ENCODE measurements around the gene DPH5. TPM values are rescaled to one million over a fixed set of nuclear protein-coding genes. Genes with fewer than 3 reads are reported as not detected.

Gene DPH5
- total RNA-seq, 6 experiments from 2014 or later: 10.9 to 21.4 (median 16.8) TPM

DNA sequence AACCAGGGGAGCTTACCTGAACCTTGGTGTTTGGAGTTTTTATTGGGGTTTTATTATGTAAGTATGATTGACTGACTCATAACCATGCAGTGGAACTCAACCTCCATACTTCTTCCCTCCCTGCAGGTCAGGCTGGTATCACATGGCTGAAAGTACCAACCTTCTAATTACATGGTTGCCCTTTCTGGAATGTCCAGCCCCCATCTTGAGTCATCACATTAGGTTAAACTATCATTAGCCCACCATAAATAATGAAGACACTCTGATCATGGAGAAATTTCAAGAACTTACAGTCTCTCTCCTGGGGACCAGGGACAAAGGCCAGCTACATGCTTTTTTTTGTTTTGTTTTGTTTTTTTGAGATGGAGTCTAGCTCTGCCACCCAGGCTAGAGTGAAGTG is 19.2 kb upstream of the DPH5 start:
- H3K27ac ChIP-seq: no peak overlapping the region
- no peaks in the 10 kb centered on the region for H3K36me3 ChIP-seq
- ATAC-seq: no peak
- TF ChIP-seq, protein P1, sequence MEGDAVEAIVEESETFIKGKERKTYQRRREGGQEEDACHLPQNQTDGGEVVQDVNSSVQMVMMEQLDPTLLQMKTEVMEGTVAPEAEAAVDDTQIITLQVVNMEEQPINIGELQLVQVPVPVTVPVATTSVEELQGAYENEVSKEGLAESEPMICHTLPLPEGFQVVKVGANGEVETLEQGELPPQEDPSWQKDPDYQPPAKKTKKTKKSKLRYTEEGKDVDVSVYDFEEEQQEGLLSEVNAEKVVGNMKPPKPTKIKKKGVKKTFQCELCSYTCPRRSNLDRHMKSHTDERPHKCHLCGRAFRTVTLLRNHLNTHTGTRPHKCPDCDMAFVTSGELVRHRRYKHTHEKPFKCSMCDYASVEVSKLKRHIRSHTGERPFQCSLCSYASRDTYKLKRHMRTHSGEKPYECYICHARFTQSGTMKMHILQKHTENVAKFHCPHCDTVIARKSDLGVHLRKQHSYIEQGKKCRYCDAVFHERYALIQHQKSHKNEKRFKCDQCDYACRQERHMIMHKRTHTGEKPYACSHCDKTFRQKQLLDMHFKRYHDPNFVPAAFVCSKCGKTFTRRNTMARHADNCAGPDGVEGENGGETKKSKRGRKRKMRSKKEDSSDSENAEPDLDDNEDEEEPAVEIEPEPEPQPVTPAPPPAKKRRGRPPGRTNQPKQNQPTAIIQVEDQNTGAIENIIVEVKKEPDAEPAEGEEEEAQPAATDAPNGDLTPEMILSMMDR (IDR thresholded peaks at IDR 0.05): no peak
- no peak for TF ChIP-seq POLR2A (IDR thresholded peaks at IDR 0.05)
- H3K4me3 ChIP-seq: no peak overlapping the region
- H3K27me3 ChIP-seq: no peaks in the 10 kb centered on the region
- DNase-seq: no peak
- H3K9me3 ChIP-seq: no peaks in the 10 kb centered on the region
- intact Hi-C loops (cut with DNase I): no loop called here
- no peaks in the 10 kb centered on the region for H3K4me1 ChIP-seq

DNA sequence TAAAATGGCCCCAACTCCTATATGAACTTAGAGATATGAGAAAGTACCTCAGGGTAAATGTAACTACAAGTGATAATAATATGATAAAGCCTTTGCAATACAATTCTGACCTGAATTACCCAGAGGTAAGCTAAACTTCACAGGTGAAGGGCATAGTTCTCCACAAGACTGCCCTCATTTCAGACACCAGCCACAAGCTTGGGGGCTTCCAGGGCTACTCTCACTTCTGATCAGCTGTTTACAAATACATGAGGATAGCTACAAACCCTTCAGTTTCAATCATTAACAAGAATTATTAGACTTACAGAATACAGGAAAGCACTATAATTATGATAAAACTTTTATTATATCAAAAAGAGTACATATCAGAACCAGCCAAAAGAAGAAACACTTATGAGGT is 18.7 kb upstream of the DPH5 start:
- TF ChIP-seq, protein P1 (IDR thresholded peaks at IDR 0.05): no peak
- TF ChIP-seq POLR2A (IDR thresholded peaks at IDR 0.05): no peak
- Histone ChIP-seq H3K36me3 (no peaks in the 10 kb centered on the region), H3K4me1 (no peaks in the 10 kb centered on the region), H3K4me3 (no peak overlapping the region), H3K9me3 (no peaks in the 10 kb centered on the region), H3K27me3 (no peaks in the 10 kb centered on the region), H3K27ac (no peak overlapping the region)
- DNase-seq: no peak
- intact Hi-C loops (cut with DNase I): no loop called here
- ATAC-seq: no peak

DNA sequence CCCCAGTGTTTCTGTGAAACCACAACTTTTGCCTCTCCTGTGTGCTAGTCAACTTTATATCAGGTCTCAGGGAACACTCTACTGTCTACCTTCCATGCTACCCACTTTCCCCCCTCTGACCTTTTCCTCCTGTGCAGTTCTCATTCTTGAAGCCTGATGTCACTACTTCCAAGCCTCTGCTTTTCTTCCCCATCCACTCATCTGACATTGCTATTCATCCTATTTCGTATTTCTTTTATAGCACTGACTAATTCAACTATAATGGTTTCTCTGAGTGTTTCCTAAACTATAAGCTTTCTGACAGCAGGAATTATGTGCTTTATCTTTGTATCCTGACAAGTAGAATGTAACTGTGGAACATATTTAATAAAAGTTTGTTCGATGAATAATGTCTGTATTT is 18.2 kb upstream of the DPH5 start:
- Histone ChIP-seq H3K4me3 (no peak overlapping the region), H3K9me3 (no peaks in the 10 kb centered on the region), H3K27ac (no peak overlapping the region), H3K27me3 (no peaks in the 10 kb centered on the region), H3K36me3 (no peaks in the 10 kb centered on the region), H3K4me1 (no peaks in the 10 kb centered on the region)
- intact Hi-C loops (cut with DNase I): no loop called here
- peak in 1 of 4 donors; percentile 28 for ATAC-seq
- DNase-seq: no peak
- WGBS (ENCODE audit: insufficient coverage, low coverage, low lambda C conversion rate, missing lambda C conversion rate): 82% methylated on average over 2 of the region's 2 CpGs
- no peak for TF ChIP-seq POLR2A (IDR thresholded peaks at IDR 0.05)
- TF ChIP-seq, protein P1 (IDR thresholded peaks at IDR 0.05): no peak

DNA sequence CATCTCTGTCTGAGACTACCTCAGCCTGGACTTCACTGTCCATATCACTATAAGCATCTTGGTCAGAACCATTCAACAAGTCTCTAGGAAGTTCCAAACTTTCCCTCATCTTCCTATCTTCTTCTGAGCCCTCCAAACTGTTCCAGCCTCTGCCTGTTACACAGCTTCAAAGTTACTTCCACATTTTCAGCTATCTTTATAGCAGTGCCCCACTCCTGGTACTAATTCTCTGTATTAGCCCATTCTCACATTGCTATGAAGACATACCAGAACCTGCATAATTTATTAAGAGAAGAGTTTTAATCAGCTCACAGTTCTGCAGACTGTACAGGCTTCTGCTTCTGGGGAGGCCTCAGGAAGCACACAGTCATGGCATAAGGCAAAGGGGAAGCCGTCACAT is 15.7 kb upstream of the DPH5 start:
- ATAC-seq: no peak
- no peak for TF ChIP-seq POLR2A (IDR thresholded peaks at IDR 0.05)
- TF ChIP-seq, protein P1 (IDR thresholded peaks at IDR 0.05): no peak
- DNase-seq: no peak
- no peak overlapping the region for H3K4me3 ChIP-seq
- intact Hi-C loops (cut with DNase I): no loop called here
- H3K27ac ChIP-seq: no peak overlapping the region
- H3K4me1 ChIP-seq: no peaks in the 10 kb centered on the region
- H3K9me3 ChIP-seq: no peaks in the 10 kb centered on the region
- no peaks in the 10 kb centered on the region for H3K27me3 ChIP-seq
- WGBS (ENCODE audit: insufficient coverage, low coverage, low lambda C conversion rate, missing lambda C conversion rate): 100% methylated on average over 1 of the region's 1 CpG
- no peaks in the 10 kb centered on the region for H3K36me3 ChIP-seq

DNA sequence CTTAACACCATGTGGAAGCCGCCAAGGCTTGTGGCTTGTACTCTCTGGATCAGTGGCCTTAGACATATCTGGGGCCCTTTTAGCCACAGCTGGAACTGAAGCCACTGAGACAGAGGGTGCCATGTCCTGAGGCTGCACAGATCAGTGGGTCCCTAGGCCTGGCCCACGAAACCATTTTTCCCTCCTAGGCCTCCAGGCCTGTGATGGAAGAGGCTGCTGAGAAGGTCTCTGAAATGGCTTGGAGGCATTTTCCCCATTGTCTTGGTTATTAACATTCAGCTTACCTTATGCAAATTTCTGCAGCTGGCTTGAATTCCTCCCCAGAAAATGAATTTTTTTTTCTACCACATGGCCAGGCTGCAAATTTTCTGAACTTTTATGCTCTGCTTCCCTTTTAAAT is 15.1 kb upstream of the DPH5 start:
- H3K9me3 ChIP-seq: no peaks in the 10 kb centered on the region
- no peak for DNase-seq
- TF ChIP-seq, protein P1 (IDR thresholded peaks at IDR 0.05): no peak
- TF ChIP-seq POLR2A (IDR thresholded peaks at IDR 0.05): no peak

More for the DNA sequence above, 15.1 kb upstream of the DPH5 start:
- Histone ChIP-seq H3K4me1 (no peaks in the 10 kb centered on the region), H3K27ac (no peak overlapping the region), H3K4me3 (no peak overlapping the region), H3K36me3 (no peaks in the 10 kb centered on the region), H3K27me3 (no peaks in the 10 kb centered on the region)
- 100% methylated on average over 1 of the region's 2 CpGs for WGBS (ENCODE audit: insufficient coverage, low coverage, low lambda C conversion rate, missing lambda C conversion rate)
- ATAC-seq: no peak
- intact Hi-C loops (cut with DNase I): no loop called here

All from right lobe of liver (tissue), 6 donors.